ENCODE measurements around the gene TANC1. TPM values are rescaled to one million over a fixed set of nuclear protein-coding genes. Genes with fewer than 3 reads are reported as not detected.
"Not testable (repeated sequence)": the region's sequence is repeated elsewhere in the genome, so short reads cannot be mapped to it uniquely, and the experiment has no call there.

Gene TANC1
- polyA plus RNA-seq, 1 donor = 22.6 TPM

- no peaks in the 10 kb centered on the region for H3K36me3 ChIP-seq (ENCODE audit: control insufficient read depth, insufficient read depth, low read length)
- H3K4me3 ChIP-seq (ENCODE audit: low read length) = no peak overlapping the region
- peaks cover 4% of the 10 kb centered on the region for H3K4me1 ChIP-seq (ENCODE audit: control insufficient read depth, insufficient read depth, low read length)
- no peaks in the 10 kb centered on the region for H3K9me3 ChIP-seq (ENCODE audit: control insufficient read depth, low read depth, low read length)
- no peak for DNase-seq
- no peaks in the 10 kb centered on the region for H3K27me3 ChIP-seq (ENCODE audit: control insufficient read depth, insufficient read depth, low read length)
- WGBS (ENCODE audit: insufficient coverage, low lambda C conversion rate) = 100% methylated on average over 2 of the region's 5 CpGs
- H3K27ac ChIP-seq (ENCODE audit: low read length) = no peak overlapping the region
Measured at GRCh38 chr2:159022019-159022418, 53.6 kb downstream of the TANC1 start.

- Histone ChIP-seq H3K27me3 (ENCODE audit: control insufficient read depth, insufficient read depth, low read length) (no peaks in the 10 kb centered on the region), H3K36me3 (ENCODE audit: control insufficient read depth, insufficient read depth, low read length) (no peaks in the 10 kb centered on the region), H3K9me3 (ENCODE audit: control insufficient read depth, low read depth, low read length) (no peaks in the 10 kb centered on the region), H3K4me3 (ENCODE audit: low read length) (no peak overlapping the region), H3K27ac (ENCODE audit: low read length) (no peak overlapping the region), H3K4me1 (ENCODE audit: control insufficient read depth, insufficient read depth, low read length) (peaks cover 7% of the 10 kb centered on the region)
- DNase-seq = no peak
- WGBS (ENCODE audit: insufficient coverage, low lambda C conversion rate) = no CpG with 5 or more reads among the region's 2 CpGs
Measured at GRCh38 chr2:159026170-159026569, 57.7 kb downstream of the TANC1 start.

GRCh38 chr2:159028776-159029175 is 60.3 kb downstream of the TANC1 start:
- Histone ChIP-seq H3K36me3 (ENCODE audit: control insufficient read depth, insufficient read depth, low read length) (no peaks in the 10 kb centered on the region), H3K27me3 (ENCODE audit: control insufficient read depth, insufficient read depth, low read length) (no peaks in the 10 kb centered on the region), H3K9me3 (ENCODE audit: control insufficient read depth, low read depth, low read length) (no peaks in the 10 kb centered on the region), H3K4me3 (ENCODE audit: low read length) (no peak overlapping the region), H3K27ac (ENCODE audit: low read length) (no peak overlapping the region), H3K4me1 (ENCODE audit: control insufficient read depth, insufficient read depth, low read length) (peaks cover 8% of the 10 kb centered on the region)
- DNase-seq = no peak
- 71% methylated on average over 1 of the region's 1 CpG for WGBS (ENCODE audit: insufficient coverage, low lambda C conversion rate)

- 100% methylated on average over 1 of the region's 2 CpGs for WGBS (ENCODE audit: insufficient coverage, low lambda C conversion rate)
- Histone ChIP-seq H3K4me1 (ENCODE audit: control insufficient read depth, insufficient read depth, low read length) (peaks cover 8% of the 10 kb centered on the region), H3K36me3 (ENCODE audit: control insufficient read depth, insufficient read depth, low read length) (no peaks in the 10 kb centered on the region), H3K4me3 (ENCODE audit: low read length) (no peak overlapping the region), H3K9me3 (ENCODE audit: control insufficient read depth, low read depth, low read length) (no peaks in the 10 kb centered on the region), H3K27ac (ENCODE audit: low read length) (no peak overlapping the region), H3K27me3 (ENCODE audit: control insufficient read depth, insufficient read depth, low read length) (no peaks in the 10 kb centered on the region)
- DNase-seq = no peak
Measured at GRCh38 chr2:159029936-159030335, 61.5 kb downstream of the TANC1 start.

- H3K4me1 ChIP-seq (ENCODE audit: control insufficient read depth, insufficient read depth, low read length) = peaks cover 8% of the 10 kb centered on the region
- no peak overlapping the region for H3K4me3 ChIP-seq (ENCODE audit: low read length)
- DNase-seq = peak; percentile 35 to 59
- no peaks in the 10 kb centered on the region for H3K36me3 ChIP-seq (ENCODE audit: control insufficient read depth, insufficient read depth, low read length)
- no CpG with 5 or more reads among the region's 2 CpGs for WGBS (ENCODE audit: insufficient coverage, low lambda C conversion rate)
- H3K27me3 ChIP-seq (ENCODE audit: control insufficient read depth, insufficient read depth, low read length) = no peaks in the 10 kb centered on the region
- H3K9me3 ChIP-seq (ENCODE audit: control insufficient read depth, low read depth, low read length) = no peaks in the 10 kb centered on the region
- H3K27ac ChIP-seq (ENCODE audit: low read length) = peak overlapping the region; percentile 7
Measured at GRCh38 chr2:159030674-159031380, 62.4 kb downstream of the TANC1 start.

- Histone ChIP-seq H3K36me3 (ENCODE audit: control insufficient read depth, insufficient read depth, low read length) (no peaks in the 10 kb centered on the region), H3K9me3 (ENCODE audit: control insufficient read depth, low read depth, low read length) (no peaks in the 10 kb centered on the region), H3K4me3 (ENCODE audit: low read length) (no peak overlapping the region), H3K4me1 (ENCODE audit: control insufficient read depth, insufficient read depth, low read length) (peaks cover 8% of the 10 kb centered on the region), H3K27me3 (ENCODE audit: control insufficient read depth, insufficient read depth, low read length) (no peaks in the 10 kb centered on the region), H3K27ac (ENCODE audit: low read length) (no peak overlapping the region)
- DNase-seq = no peak
- WGBS (ENCODE audit: insufficient coverage, low lambda C conversion rate) = 42% methylated on average over 2 of the region's 3 CpGs
Measured at GRCh38 chr2:159032146-159032545, 63.7 kb downstream of the TANC1 start.

GRCh38 chr2:159032580-159032979 is 64.1 kb downstream of the TANC1 start:
- WGBS (ENCODE audit: insufficient coverage, low lambda C conversion rate) = 80% methylated on average over 1 of the region's 2 CpGs
- Histone ChIP-seq H3K27me3 (ENCODE audit: control insufficient read depth, insufficient read depth, low read length) (no peaks in the 10 kb centered on the region), H3K27ac (ENCODE audit: low read length) (no peak overlapping the region), H3K36me3 (ENCODE audit: control insufficient read depth, insufficient read depth, low read length) (no peaks in the 10 kb centered on the region), H3K4me3 (ENCODE audit: low read length) (no peak overlapping the region), H3K9me3 (ENCODE audit: control insufficient read depth, low read depth, low read length) (no peaks in the 10 kb centered on the region), H3K4me1 (ENCODE audit: control insufficient read depth, insufficient read depth, low read length) (peaks cover 8% of the 10 kb centered on the region)
- no peak for DNase-seq

GRCh38 chr2:159034713-159035112 is 66.3 kb downstream of the TANC1 start:
- no peaks in the 10 kb centered on the region for H3K36me3 ChIP-seq (ENCODE audit: control insufficient read depth, insufficient read depth, low read length)
- peaks cover 8% of the 10 kb centered on the region for H3K4me1 ChIP-seq (ENCODE audit: control insufficient read depth, insufficient read depth, low read length)
- H3K4me3 ChIP-seq (ENCODE audit: low read length) = no peak overlapping the region
- no peaks in the 10 kb centered on the region for H3K9me3 ChIP-seq (ENCODE audit: control insufficient read depth, low read depth, low read length)
- WGBS (ENCODE audit: insufficient coverage, low lambda C conversion rate) = 80% methylated on average over 3 of the region's 7 CpGs
- H3K27me3 ChIP-seq (ENCODE audit: control insufficient read depth, insufficient read depth, low read length) = no peaks in the 10 kb centered on the region
- DNase-seq = no peak
- no peak overlapping the region for H3K27ac ChIP-seq (ENCODE audit: low read length)

GRCh38 chr2:159035790-159036411 is 67.5 kb downstream of the TANC1 start:
- DNase-seq = peak; percentile 68 to 75
- peaks cover 4% of the 10 kb centered on the region for H3K4me1 ChIP-seq (ENCODE audit: control insufficient read depth, insufficient read depth, low read length)
- no peaks in the 10 kb centered on the region for H3K36me3 ChIP-seq (ENCODE audit: control insufficient read depth, insufficient read depth, low read length)
- WGBS (ENCODE audit: insufficient coverage, low lambda C conversion rate) = 100% methylated on average over 1 of the region's 10 CpGs
- no peak overlapping the region for H3K27ac ChIP-seq (ENCODE audit: low read length)
- no peak overlapping the region for H3K4me3 ChIP-seq (ENCODE audit: low read length)
- no peaks in the 10 kb centered on the region for H3K9me3 ChIP-seq (ENCODE audit: control insufficient read depth, low read depth, low read length)
- no peaks in the 10 kb centered on the region for H3K27me3 ChIP-seq (ENCODE audit: control insufficient read depth, insufficient read depth, low read length)

GRCh38 chr2:159036461-159036860 is 68.0 kb downstream of the TANC1 start:
- WGBS (ENCODE audit: insufficient coverage, low lambda C conversion rate) = no CpG with 5 or more reads among the region's 3 CpGs
- H3K27ac ChIP-seq (ENCODE audit: low read length); H3K4me3 ChIP-seq (ENCODE audit: low read length); H3K4me1 ChIP-seq (ENCODE audit: control insufficient read depth, insufficient read depth, low read length); H3K27me3 ChIP-seq (ENCODE audit: control insufficient read depth, insufficient read depth, low read length); DNase-seq; H3K9me3 ChIP-seq (ENCODE audit: control insufficient read depth, low read depth, low read length); H3K36me3 ChIP-seq (ENCODE audit: control insufficient read depth, insufficient read depth, low read length): not testable (repeated sequence)

- not testable (repeated sequence) for H3K27me3 ChIP-seq (ENCODE audit: control insufficient read depth, insufficient read depth, low read length); H3K27ac ChIP-seq (ENCODE audit: low read length); H3K4me1 ChIP-seq (ENCODE audit: control insufficient read depth, insufficient read depth, low read length); H3K4me3 ChIP-seq (ENCODE audit: low read length); H3K36me3 ChIP-seq (ENCODE audit: control insufficient read depth, insufficient read depth, low read length); H3K9me3 ChIP-seq (ENCODE audit: control insufficient read depth, low read depth, low read length); DNase-seq
- WGBS (ENCODE audit: insufficient coverage, low lambda C conversion rate) = no CpG with 5 or more reads among the region's 11 CpGs
Measured at GRCh38 chr2:159041328-159041727, 72.9 kb downstream of the TANC1 start.
